Measurements from ENCODE around the gene FOXP3. TPM values are rescaled to one million over a fixed set of nuclear protein-coding genes. Genes with fewer than 3 reads are reported as not detected.
"Not testable (repeated sequence)": the region's sequence is repeated elsewhere in the genome, so short reads cannot be mapped to it uniquely, and the experiment has no call there.

Gene FOXP3
- total RNA-seq, 1 experiment from 2014 or later: 0.26 TPM

- no peak for DNase-seq
- Mint-ChIP-seq H3K27me3 (ENCODE audit: unreplicated experiment) (peaks cover 4% of the 10 kb centered on the region), H3K9me3 (ENCODE audit: low read depth, unreplicated experiment) (no peaks in the 10 kb centered on the region), H3K4me3 (ENCODE audit: low read depth, unreplicated experiment) (peak overlapping the region; percentile 70), H3K36me3 (ENCODE audit: insufficient read depth, unreplicated experiment) (no peaks in the 10 kb centered on the region), H3K27ac (ENCODE audit: unreplicated experiment) (peak overlapping the region; percentile 5), H3K4me1 (ENCODE audit: low read depth, unreplicated experiment) (peaks cover 24% of the 10 kb centered on the region)
- no peak for TF ChIP-seq CTCF (IDR thresholded peaks at IDR 0.05; ENCODE audit: unreplicated experiment)
- CTCF ChIA-PET: no interaction called here
- intact Hi-C loops (cut with micrococcal nuclease; ENCODE audit: unreplicated experiment): no loop called here
- no TSS peak for BruUV-seq (replicated peaks)
Measured at GRCh38 chrX:49308604-49309269, 44.2 kb upstream of the FOXP3 start.

- CTCF ChIA-PET; BruUV-seq (replicated peaks); H3K27ac Mint-ChIP-seq (ENCODE audit: unreplicated experiment): not testable (repeated sequence)
Measured at GRCh38 chrX:49307775-49308174, 43.3 kb upstream of the FOXP3 start.

GRCh38 chrX:49303346-49303745, 38.8 kb upstream of the FOXP3 start, which contains the start of gene GAGE10:
Gene GAGE10 (plus strand): TSS chrX:49303646. CDS start chrX:49304860, 1,214 bp downstream.
- Mint-ChIP-seq H3K36me3 (ENCODE audit: insufficient read depth, unreplicated experiment) (no peaks in the 10 kb centered on the region), H3K27ac (ENCODE audit: unreplicated experiment) (no peak within 1 kb of the TSS), H3K27me3 (ENCODE audit: unreplicated experiment) (peaks cover 21% of the 10 kb centered on the region), H3K4me1 (ENCODE audit: low read depth, unreplicated experiment) (peaks cover 2% of the 10 kb centered on the region), H3K4me3 (ENCODE audit: low read depth, unreplicated experiment) (no peak within 1 kb of the TSS), H3K9me3 (ENCODE audit: low read depth, unreplicated experiment) (no peaks in the 10 kb centered on the region)
- CTCF ChIA-PET: no interaction called here
- TF ChIP-seq CTCF (IDR thresholded peaks at IDR 0.05; ENCODE audit: unreplicated experiment): no peak
- no peak for DNase-seq
- intact Hi-C loops (cut with micrococcal nuclease; ENCODE audit: unreplicated experiment): no loop called here
- no TSS peak for BruUV-seq (replicated peaks)

More at GRCh38 chrX:49307775-49308174, 43.3 kb upstream of the FOXP3 start:
- intact Hi-C loops (cut with micrococcal nuclease; ENCODE audit: unreplicated experiment); H3K9me3 Mint-ChIP-seq (ENCODE audit: low read depth, unreplicated experiment); H3K36me3 Mint-ChIP-seq (ENCODE audit: insufficient read depth, unreplicated experiment); DNase-seq; H3K4me3 Mint-ChIP-seq (ENCODE audit: low read depth, unreplicated experiment): not testable (repeated sequence)
- Mint-ChIP-seq H3K27me3 (ENCODE audit: unreplicated experiment) (peaks cover 12% of the 10 kb centered on the region), H3K4me1 (ENCODE audit: low read depth, unreplicated experiment) (peaks cover 24% of the 10 kb centered on the region)

GRCh38 chrX:49300703-49301102, 36.2 kb upstream of the FOXP3 start:
- TF ChIP-seq CTCF (IDR thresholded peaks at IDR 0.05; ENCODE audit: unreplicated experiment): no peak
- no peak overlapping the region for H3K4me3 Mint-ChIP-seq (ENCODE audit: low read depth, unreplicated experiment)
- intact Hi-C loops (cut with micrococcal nuclease; ENCODE audit: unreplicated experiment): no loop called here
- no TSS peak for BruUV-seq (replicated peaks)
- CTCF ChIA-PET: no interaction called here
- H3K4me1 Mint-ChIP-seq (ENCODE audit: low read depth, unreplicated experiment): no peaks in the 10 kb centered on the region
- no peaks in the 10 kb centered on the region for H3K9me3 Mint-ChIP-seq (ENCODE audit: low read depth, unreplicated experiment)
- H3K36me3 Mint-ChIP-seq (ENCODE audit: insufficient read depth, unreplicated experiment): no peaks in the 10 kb centered on the region
- peaks cover 48% of the 10 kb centered on the region for H3K27me3 Mint-ChIP-seq (ENCODE audit: unreplicated experiment)
- DNase-seq: no peak
- no peak overlapping the region for H3K27ac Mint-ChIP-seq (ENCODE audit: unreplicated experiment)

- H3K4me1 Mint-ChIP-seq (ENCODE audit: low read depth, unreplicated experiment); H3K36me3 Mint-ChIP-seq (ENCODE audit: insufficient read depth, unreplicated experiment); H3K9me3 Mint-ChIP-seq (ENCODE audit: low read depth, unreplicated experiment); H3K4me3 Mint-ChIP-seq (ENCODE audit: low read depth, unreplicated experiment); DNase-seq; intact Hi-C loops (cut with micrococcal nuclease; ENCODE audit: unreplicated experiment); BruUV-seq (replicated peaks); H3K27ac Mint-ChIP-seq (ENCODE audit: unreplicated experiment): not testable (repeated sequence)
- H3K27me3 Mint-ChIP-seq (ENCODE audit: unreplicated experiment): peaks cover 48% of the 10 kb centered on the region
- CTCF ChIA-PET: interaction anchor here (0.7 kb wide), 1 partner anchor 145 kb away, joined by 3 read pairs; no protein-coding TSS in a partner anchor
Measured at GRCh38 chrX:49299293-49299692, 34.8 kb upstream of the FOXP3 start.

All from Calu3 (cell line).